GM12878 (cell line): ENCODE measurements around the gene CCDC70. TPM values are rescaled to one million over a fixed set of nuclear protein-coding genes. Genes with fewer than 3 reads are reported as not detected.

Experiments used
- ATAC-seq: fragments of 200-7000 bp; cut with Tn5 transposase; 3 replicates; pipeline ENCODE4 v1.9.1; 2020; ENCODE audit warnings: mild to moderate bottlenecking, moderate library complexity
- BruUV-seq: library from RNA; stranded (reverse); fragments of 400-500 nt; replicated peaks from 2 replicates; lab custom pipeline; 2021; lab: Mats Ljungman, UMichigan
- CTCF ChIA-PET: fragments of 300-600 bp; sonication (Branson Sonifier 250); formaldehyde crosslinking; extraction: SDS; loops from one replicate; lab custom pipeline; 2021; ENCODE audit warnings: inconsistent platforms; lab: Yijun Ruan, JAX
- POLR2A ChIA-PET: fragments of 350-600 bp; formaldehyde crosslinking; extraction: SDS; loops from one replicate; lab custom pipeline; 2021; ENCODE audit warnings: inconsistent platforms; lab: Charles Lee
- RAD21 ChIA-PET: fragments of 300-600 bp; sonication (Branson Sonifier 250); formaldehyde crosslinking; loops from one replicate; lab custom pipeline; 2023; ENCODE audit warnings: antibody characterized with exemption; ENCODE audit not compliant: unreplicated experiment; lab: Charles Lee
- SMC1A ChIA-PET: fragments of 300-600 bp; sonication (Branson Sonifier 250); formaldehyde crosslinking; loops from one replicate; lab custom pipeline; 2023; ENCODE audit not compliant: unreplicated experiment, uncharacterized antibody; lab: Charles Lee
- DNase-seq: peaks from one replicate; pipeline ENCODE4 v3.0.0-alpha.2; 2011; ENCODE audit warnings: low read depth, low spot score
- FAIRE-seq: peaks from 3 replicates; lab custom pipeline; 2011; peaks lifted over from hg19 to GRCh38; lab: Jason Lieb, UNC
- H2AFZ ChIP-seq: 2 replicates; pipeline ENCODE4 v1.6.0; 2011; ENCODE audit warnings: low read depth, low read length, control low read depth; ENCODE audit not compliant: control insufficient read depth
- H3K27ac ChIP-seq: 2 replicates; pipeline ENCODE4 v1.5.1; 2011; ENCODE audit warnings: control low read depth; ENCODE audit not compliant: control insufficient read depth, insufficient read depth
- H3K27me3 ChIP-seq, 2 experiments: replicated peaks in 1 of 2; 2 replicates each; pipeline versions ENCODE4 v1.6.0 to v1.6.1; 2011; ENCODE audit warnings: low read length in 1 of 2; ENCODE audit not compliant: control insufficient read depth in 2 of 2, insufficient read depth in 2 of 2
- H3K36me3 ChIP-seq, 2 experiments: 2 replicates each; pipeline ENCODE4 v1.5.1; 2011; ENCODE audit warnings: low read length in 1 of 2; ENCODE audit not compliant: control insufficient read depth in 2 of 2, insufficient read depth in 2 of 2
- H3K4me1 ChIP-seq: 2 replicates; pipeline ENCODE4 v1.6.1; 2011; ENCODE audit warnings: mild to moderate bottlenecking, low read length, moderate library complexity, mixed read lengths; ENCODE audit not compliant: control insufficient read depth, insufficient read depth
- H3K4me2 ChIP-seq: 2 replicates; pipeline ENCODE4 v1.6.0; 2011; ENCODE audit warnings: control low read depth; ENCODE audit not compliant: control insufficient read depth, insufficient read depth
- H3K4me3 ChIP-seq: fragments of 200-600 bp; sonication (generic); 2 replicates; pipeline ENCODE4 v1.5.1; 2016
- H3K79me2 ChIP-seq: 2 replicates; pipeline ENCODE4 v1.6.0; 2011; ENCODE audit warnings: low read length; ENCODE audit not compliant: control insufficient read depth, insufficient read depth
- H3K9ac ChIP-seq: 2 replicates; pipeline ENCODE4 v1.8.0; 2011; ENCODE audit warnings: low read length, control low read depth, mixed read lengths; ENCODE audit not compliant: control insufficient read depth, insufficient read depth
- H3K9me3 ChIP-seq: replicated peaks from 3 replicates; pipeline ENCODE4 v1.5.1; 2011; ENCODE audit warnings: mild to moderate bottlenecking, low read length; ENCODE audit not compliant: control insufficient read depth, insufficient read depth
- H4K20me1 ChIP-seq: 2 replicates; pipeline ENCODE4 v1.6.0; 2011; ENCODE audit not compliant: control insufficient read depth, insufficient read depth
- ATF7 ChIP-seq: fragments of 450-650 bp; IDR thresholded peaks from 2 replicates; pipeline ENCODE4 v1.6.1; 2016; ENCODE audit warnings: low read depth, mild to moderate bottlenecking
- FOS ChIP-seq: IDR thresholded peaks from 3 replicates; pipeline ENCODE4 v1.6.1; 2011; ENCODE audit warnings: borderline replicate concordance; ENCODE audit not compliant: insufficient read length; ENCODE audit errors: extremely low read depth
- MAX ChIP-seq: IDR thresholded peaks from 2 replicates; pipeline ENCODE4 v1.6.1; 2012; ENCODE audit warnings: low read depth, low read length, improper control_type of control experiment
- PML ChIP-seq: IDR thresholded peaks from 2 replicates; pipeline ENCODE4 v1.6.1; 2012; ENCODE audit warnings: low read length, inconsistent platforms
- POLR2AphosphoS2 ChIP-seq: IDR thresholded peaks from 2 replicates; pipeline ENCODE4 v1.6.1; 2011; ENCODE audit warnings: low read depth, mild to moderate bottlenecking, low read length, improper control_type of control experiment, moderate library complexity
- SIN3A ChIP-seq: IDR thresholded peaks from 2 replicates; pipeline ENCODE4 v1.6.1; 2012; ENCODE audit warnings: low read depth, low read length, improper control_type of control experiment
- SP1 ChIP-seq: IDR thresholded peaks from one replicate; pipeline ENCODE4 v1.6.1; 2011; ENCODE audit warnings: low read depth, low read length
- SUZ12 ChIP-seq: fragments of 200-600 bp; sonication (generic); IDR thresholded peaks from one replicate; pipeline ENCODE4 v1.6.1; 2018; ENCODE audit warnings: antibody characterized with exemption, mild to moderate bottlenecking; ENCODE audit not compliant: unreplicated experiment
- TAF1 ChIP-seq: IDR thresholded peaks from 2 replicates; pipeline ENCODE4 v1.6.1; 2011; ENCODE audit warnings: mild to moderate bottlenecking, low read depth, low read length, borderline replicate concordance
- YBX1 ChIP-seq: fragments of 450-650 bp; IDR thresholded peaks from 2 replicates; pipeline ENCODE4 v1.6.1; 2016; ENCODE audit warnings: antibody characterized with exemption
- WGBS: methylation state at CpG from one replicate; pipeline ENCODE4 v1.1.6; 2016; ENCODE audit warnings: low lambda C conversion rate; ENCODE audit not compliant: insufficient replicate concordance, insufficient coverage; ENCODE audit errors: missing lambda C conversion rate; 5-methylcytosine and 5-hydroxymethylcytosine counted together
- in situ Hi-C: fragments of 300-500 bp; cut with MboI; formaldehyde crosslinking; loops from 9 replicates; pipeline ENCODE4 v1.14.3; 2018; ENCODE audit warnings: mixed read lengths
- intact Hi-C: fragments of 100-400 bp; cut with micrococcal nuclease; formaldehyde crosslinking; loops from one replicate; pipeline ENCODE4 v1.14.2; 2022; ENCODE audit not compliant: unreplicated experiment
- polyA plus RNA-seq, 11 experiments: library from polyadenylated mRNA; depleted of rRNA in 4 of 11; unstranded in 6 of 11; stranded (reverse) in 5 of 11; fragments of >200 nt; fragmentation: Nextera tagmentation in 4 of 11; fragmentation: Illumina TruSeq in 1 of 11; extraction: Ambion mirVana in 4 of 11; extraction: Trizol in 1 of 11; gene quantifications; 1 replicate in 1 of 11; 2 replicates in 10 of 11; pipeline versions ENCODE4 v1.2.1 to v1.2.3, GENCODE V29; 2011 to 2016; ENCODE audit warnings: inconsistent platforms in 2 of 11, missing spikeins in 2 of 11, low read depth in 1 of 11
- total RNA-seq, 4 experiments: library from RNA; depleted of rRNA in 3 of 4; stranded (reverse); fragments of >200 nt in 3 of 4; fragmentation: Illumina TruSeq in 1 of 4; extraction: Trizol in 1 of 4; gene quantifications; 2 replicates each; pipeline versions ENCODE4 v1.2.1 to v1.2.3, GENCODE V29; 2013 to 2021
- TF ChIP-seq, protein P1 (sequence below): IDR thresholded peaks from 2 replicates; pipeline ENCODE4 v1.6.1; 2012; ENCODE audit warnings: low read depth, low read length, improper control_type of control experiment
- TF ChIP-seq, protein P2 (sequence below): fragments of 450-650 bp; IDR thresholded peaks from 2 replicates; pipeline ENCODE4 v1.6.1; 2018; ENCODE audit warnings: borderline replicate concordance, mild to moderate bottlenecking; ENCODE audit not compliant: partially characterized antibody

The CCDC70 gene
- total and polyA plus RNA-seq, 10 of the 15 experiments (the other 5 are each of a cell fraction or from before 2014, with no cell fraction given), result not detected

DNA sequence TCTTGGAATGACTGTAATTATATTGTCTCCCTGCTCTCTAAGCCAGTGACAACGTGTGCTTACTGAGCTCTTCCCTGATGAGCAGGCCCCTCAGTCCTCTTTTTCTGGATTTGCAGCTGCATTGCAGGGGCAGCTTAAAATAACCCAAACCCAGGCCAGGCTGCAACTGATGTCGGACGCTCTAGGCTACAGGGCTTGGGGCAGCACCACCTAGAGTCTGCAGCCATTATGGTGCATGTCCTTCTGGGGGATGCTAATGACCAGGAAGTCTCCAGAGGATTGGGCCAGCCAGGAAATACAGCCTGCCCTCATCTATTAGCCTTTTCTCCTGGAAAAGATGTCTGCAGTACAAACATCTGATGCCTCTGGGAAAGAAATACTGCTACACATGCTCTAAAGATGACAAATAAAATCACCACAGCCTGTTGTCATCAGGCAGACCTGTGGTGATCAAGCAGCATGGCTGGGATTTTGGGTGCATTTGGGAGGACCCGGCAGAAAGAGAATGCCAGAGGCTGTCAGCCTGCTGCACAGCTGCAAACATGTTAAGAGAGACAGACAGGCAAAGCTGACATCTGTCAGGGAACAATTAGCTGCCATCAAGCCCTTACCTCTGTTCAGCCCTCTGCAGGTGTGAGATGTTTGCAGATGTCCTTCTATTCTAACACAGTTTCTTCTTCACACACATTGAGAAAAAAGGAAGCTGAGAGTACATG, 51.8 kb downstream of the CCDC70 start:
- ChIA-PET SMC1A (interaction anchor here (0.6 to 3.2 kb wide), 9 partner anchors 10 to 213 kb away, joined by 3 to 12 read pairs (median 4); no protein-coding TSS in a partner anchor), POLR2A (interaction anchor here (0.7 kb wide), 1 partner anchor 52 kb away, joined by 3 read pairs; no protein-coding TSS in a partner anchor), RAD21 (interaction anchor here (0.9 to 1.7 kb wide), 5 partner anchors 12 to 84 kb away, joined by 3 to 10 read pairs (median 3); no protein-coding TSS in a partner anchor), CTCF (interaction anchor here (0.8 to 2.2 kb wide), 9 partner anchors 11 to 214 kb away, joined by 3 to 13 read pairs (median 4); no protein-coding TSS in a partner anchor)
- peak; percentile 58 for ATAC-seq
- in situ Hi-C loops, result no loop called here
- Histone ChIP-seq H3K9me3 (no peaks in the 10 kb centered on the region), H3K9ac (no peak overlapping the region), H3K4me3 (no peak overlapping the region), H3K4me2 (no peak overlapping the region), H4K20me1 (no peaks in the 10 kb centered on the region), H3K4me1 (peaks cover 6% of the 10 kb centered on the region; the same call in 1 of the 2 replicates), H3K27ac (no peak overlapping the region), H2AFZ (no peak overlapping the region), H3K79me2 (no peaks in the 10 kb centered on the region), H3K36me3 (no peaks in the 10 kb centered on the region), H3K27me3 (peaks cover 0 to 7% of the 10 kb centered on the region in 2 experiments; a peak in 3 of 4 replicates)
- no TSS peak for BruUV-seq
- 42% methylated on average over 4 of the region's 4 CpGs for WGBS
- FAIRE-seq, result no peak
- no peak for DNase-seq
- intact Hi-C loops, result no loop called here
- no peak for TF ChIP-seq ATF7
- TF ChIP-seq POLR2AphosphoS2, result no peak
- no peak for TF ChIP-seq SP1
- no peak for TF ChIP-seq FOS
- no peak for TF ChIP-seq TAF1
- TF ChIP-seq SIN3A, result no peak
- TF ChIP-seq MAX, result no peak
- TF ChIP-seq, protein P1, sequence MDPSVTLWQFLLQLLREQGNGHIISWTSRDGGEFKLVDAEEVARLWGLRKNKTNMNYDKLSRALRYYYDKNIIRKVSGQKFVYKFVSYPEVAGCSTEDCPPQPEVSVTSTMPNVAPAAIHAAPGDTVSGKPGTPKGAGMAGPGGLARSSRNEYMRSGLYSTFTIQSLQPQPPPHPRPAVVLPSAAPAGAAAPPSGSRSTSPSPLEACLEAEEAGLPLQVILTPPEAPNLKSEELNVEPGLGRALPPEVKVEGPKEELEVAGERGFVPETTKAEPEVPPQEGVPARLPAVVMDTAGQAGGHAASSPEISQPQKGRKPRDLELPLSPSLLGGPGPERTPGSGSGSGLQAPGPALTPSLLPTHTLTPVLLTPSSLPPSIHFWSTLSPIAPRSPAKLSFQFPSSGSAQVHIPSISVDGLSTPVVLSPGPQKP, result no peak
- no peak for TF ChIP-seq PML
- TF ChIP-seq, protein P2, sequence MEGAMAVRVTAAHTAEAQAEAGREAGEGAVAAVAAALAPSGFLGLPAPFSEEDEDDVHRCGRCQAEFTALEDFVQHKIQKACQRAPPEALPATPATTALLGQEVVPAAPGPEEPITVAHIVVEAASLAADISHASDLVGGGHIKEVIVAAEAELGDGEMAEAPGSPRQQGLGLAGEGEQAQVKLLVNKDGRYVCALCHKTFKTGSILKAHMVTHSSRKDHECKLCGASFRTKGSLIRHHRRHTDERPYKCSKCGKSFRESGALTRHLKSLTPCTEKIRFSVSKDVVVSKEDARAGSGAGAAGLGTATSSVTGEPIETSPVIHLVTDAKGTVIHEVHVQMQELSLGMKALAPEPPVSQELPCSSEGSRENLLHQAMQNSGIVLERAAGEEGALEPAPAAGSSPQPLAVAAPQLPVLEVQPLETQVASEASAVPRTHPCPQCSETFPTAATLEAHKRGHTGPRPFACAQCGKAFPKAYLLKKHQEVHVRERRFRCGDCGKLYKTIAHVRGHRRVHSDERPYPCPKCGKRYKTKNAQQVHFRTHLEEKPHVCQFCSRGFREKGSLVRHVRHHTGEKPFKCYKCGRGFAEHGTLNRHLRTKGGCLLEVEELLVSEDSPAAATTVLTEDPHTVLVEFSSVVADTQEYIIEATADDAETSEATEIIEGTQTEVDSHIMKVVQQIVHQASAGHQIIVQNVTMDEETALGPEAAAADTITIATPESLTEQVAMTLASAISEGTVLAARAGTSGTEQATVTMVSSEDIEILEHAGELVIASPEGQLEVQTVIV, result no peak
- no peak for TF ChIP-seq YBX1
- no peak for TF ChIP-seq SUZ12
